ENCODE measurements around the gene NET1.

- TF ChIP-seq POLR2AphosphoS5 (IDR thresholded peaks at IDR 0.05; ENCODE audit: borderline replicate concordance, low read depth, low read length): no peak
- no peak for TF ChIP-seq EZH2 (IDR thresholded peaks at IDR 0.05)
- TF ChIP-seq FOXP2 (optimal IDR thresholded peaks at IDR 0.05; ENCODE audit: control extremely low read depth, extremely low read length, insufficient read depth): no peak
These were observed 57.1 kb downstream of the NET1 start for GRCh38 chr10:5469353-5470061.
